Activated naive CD4-positive, alpha-beta T cell treated with anti-CD3 and anti-CD28 coated beads, Interleukin-2, amount 10 ng/mL, durations not matched to agents 7 days and 5 days (primary cell): Measurements from ENCODE around the gene ASPN.

Experiments
- CTCF ChIA-PET: fragments of 350-600 bp; sonication (Branson Sonifier 250); formaldehyde crosslinking; loops from one replicate; lab custom pipeline; 2021; ENCODE audit warnings: antibody characterized with exemption; lab: Charles Lee
- DNase-seq: peaks from one replicate; pipeline ENCODE4 v3.0.0-alpha.2; 2020
- H3K27ac Mint-ChIP-seq: one replicate; pipeline ENCODE4 v1.8.0; 2021; ENCODE audit warnings: mild to moderate bottlenecking, moderate library complexity, mixed read lengths
- H3K27me3 Mint-ChIP-seq: one replicate; pipeline ENCODE4 v1.8.0; 2021; ENCODE audit warnings: mild to moderate bottlenecking, mixed read lengths
- H3K36me3 Mint-ChIP-seq: one replicate; pipeline ENCODE4 v1.8.0; 2021; ENCODE audit warnings: mixed read lengths
- H3K4me1 Mint-ChIP-seq: one replicate; pipeline ENCODE4 v1.8.0; 2021; ENCODE audit warnings: mixed read lengths
- H3K4me3 Mint-ChIP-seq: one replicate; pipeline ENCODE4 v1.8.0; 2021; ENCODE audit warnings: mild to moderate bottlenecking, moderate library complexity, mixed read lengths
- H3K9me3 Mint-ChIP-seq: one replicate; pipeline ENCODE4 v1.8.0; 2021; ENCODE audit warnings: mixed read lengths

The ASPN gene

GRCh38 chr9:92493749-92494387 is 11.6 kb upstream of the ASPN start:
- CTCF ChIA-PET: no interaction called here
- Mint-ChIP-seq H3K9me3 (no peaks in the 10 kb centered on the region), H3K27me3 (no peaks in the 10 kb centered on the region), H3K4me1 (no peaks in the 10 kb centered on the region), H3K4me3 (no peak overlapping the region), H3K27ac (no peak overlapping the region), H3K36me3 (no peaks in the 10 kb centered on the region)
- no peak for DNase-seq

- no peaks in the 10 kb centered on the region for H3K9me3 Mint-ChIP-seq
- no peak for DNase-seq
- no peak overlapping the region for H3K27ac Mint-ChIP-seq
- H3K4me3 Mint-ChIP-seq: no peak overlapping the region
- H3K36me3 Mint-ChIP-seq: no peaks in the 10 kb centered on the region
- H3K4me1 Mint-ChIP-seq: no peaks in the 10 kb centered on the region
- no peaks in the 10 kb centered on the region for H3K27me3 Mint-ChIP-seq
- CTCF ChIA-PET: no interaction called here
These were observed 10.6 kb upstream of the ASPN start for GRCh38 chr9:92492781-92493401.

GRCh38 chr9:92488681-92489550 is 6.6 kb upstream of the ASPN start:
- CTCF ChIA-PET: no interaction called here
- Mint-ChIP-seq H3K36me3 (no peaks in the 10 kb centered on the region), H3K27ac (no peak overlapping the region), H3K27me3 (no peaks in the 10 kb centered on the region), H3K4me1 (no peaks in the 10 kb centered on the region), H3K4me3 (no peak overlapping the region), H3K9me3 (no peaks in the 10 kb centered on the region)
- no peak for DNase-seq

GRCh38 chr9:92486371-92486770 is 4.1 kb upstream of the ASPN start:
- Mint-ChIP-seq H3K27ac (no peak overlapping the region), H3K36me3 (no peaks in the 10 kb centered on the region), H3K4me3 (no peak overlapping the region), H3K4me1 (peaks cover 2% of the 10 kb centered on the region), H3K9me3 (no peaks in the 10 kb centered on the region), H3K27me3 (no peaks in the 10 kb centered on the region)
- DNase-seq: no peak
- CTCF ChIA-PET: no interaction called here

GRCh38 chr9:92484563-92484962 is 2.3 kb upstream of the ASPN start:
- Mint-ChIP-seq H3K27me3 (no peaks in the 10 kb centered on the region), H3K36me3 (no peaks in the 10 kb centered on the region), H3K9me3 (no peaks in the 10 kb centered on the region), H3K4me3 (no peak overlapping the region), H3K4me1 (peaks cover 9% of the 10 kb centered on the region), H3K27ac (no peak overlapping the region)
- no peak for DNase-seq
- CTCF ChIA-PET: no interaction called here

GRCh38 chr9:92483627-92484545 is 1.6 kb upstream of the ASPN start:
- H3K9me3 Mint-ChIP-seq: no peaks in the 10 kb centered on the region
- H3K36me3 Mint-ChIP-seq: no peaks in the 10 kb centered on the region
- H3K27me3 Mint-ChIP-seq: no peaks in the 10 kb centered on the region
- CTCF ChIA-PET: no interaction called here
- no peak overlapping the region for H3K4me3 Mint-ChIP-seq
- peaks cover 9% of the 10 kb centered on the region for H3K4me1 Mint-ChIP-seq
- DNase-seq: no peak
- no peak overlapping the region for H3K27ac Mint-ChIP-seq

GRCh38 chr9:92482805-92483204 is 499 bp upstream of the ASPN start:
- Mint-ChIP-seq H3K27me3 (no peaks in the 10 kb centered on the region), H3K9me3 (no peaks in the 10 kb centered on the region), H3K4me1 (peaks cover 9% of the 10 kb centered on the region), H3K4me3 (no peak overlapping the region), H3K36me3 (no peaks in the 10 kb centered on the region), H3K27ac (no peak overlapping the region)
- no peak for DNase-seq
- CTCF ChIA-PET: no interaction called here

GRCh38 chr9:92480986-92481633 is 1.2 kb downstream of the ASPN start:
- Mint-ChIP-seq H3K36me3 (no peaks in the 10 kb centered on the region), H3K27ac (no peak overlapping the region), H3K9me3 (no peaks in the 10 kb centered on the region), H3K4me1 (peaks cover 9% of the 10 kb centered on the region), H3K4me3 (no peak overlapping the region), H3K27me3 (no peaks in the 10 kb centered on the region)
- CTCF ChIA-PET: no interaction called here
- DNase-seq: no peak

- H3K9me3 Mint-ChIP-seq: no peaks in the 10 kb centered on the region
- H3K27me3 Mint-ChIP-seq: no peaks in the 10 kb centered on the region
- no peak overlapping the region for H3K4me3 Mint-ChIP-seq
- no peaks in the 10 kb centered on the region for H3K36me3 Mint-ChIP-seq
- H3K27ac Mint-ChIP-seq: no peak overlapping the region
- peaks cover 9% of the 10 kb centered on the region for H3K4me1 Mint-ChIP-seq
- no peak for DNase-seq
- CTCF ChIA-PET: no interaction called here
These were observed 2.0 kb downstream of the ASPN start for GRCh38 chr9:92480291-92480771.

- H3K4me1 Mint-ChIP-seq: peaks cover 9% of the 10 kb centered on the region
- no peak overlapping the region for H3K27ac Mint-ChIP-seq
- DNase-seq: no peak
- CTCF ChIA-PET: no interaction called here
- H3K4me3 Mint-ChIP-seq: no peak overlapping the region
- H3K36me3 Mint-ChIP-seq: no peaks in the 10 kb centered on the region
- H3K27me3 Mint-ChIP-seq: no peaks in the 10 kb centered on the region
- no peaks in the 10 kb centered on the region for H3K9me3 Mint-ChIP-seq
These were observed 3.0 kb downstream of the ASPN start for GRCh38 chr9:92479346-92479745.

- Mint-ChIP-seq H3K27me3 (no peaks in the 10 kb centered on the region), H3K4me3 (no peak overlapping the region), H3K36me3 (no peaks in the 10 kb centered on the region), H3K27ac (no peak overlapping the region), H3K9me3 (no peaks in the 10 kb centered on the region), H3K4me1 (peaks cover 9% of the 10 kb centered on the region)
- CTCF ChIA-PET: no interaction called here
- DNase-seq: no peak
These were observed 3.5 kb downstream of the ASPN start for GRCh38 chr9:92478783-92479182.

GRCh38 chr9:92476962-92477361 is 5.3 kb downstream of the ASPN start:
- H3K36me3 Mint-ChIP-seq: no peaks in the 10 kb centered on the region
- H3K4me3 Mint-ChIP-seq: no peak overlapping the region
- CTCF ChIA-PET: no interaction called here
- H3K27me3 Mint-ChIP-seq: no peaks in the 10 kb centered on the region
- no peak overlapping the region for H3K27ac Mint-ChIP-seq
- H3K4me1 Mint-ChIP-seq: peaks cover 9% of the 10 kb centered on the region
- DNase-seq: no peak
- no peaks in the 10 kb centered on the region for H3K9me3 Mint-ChIP-seq

- no peaks in the 10 kb centered on the region for H3K9me3 Mint-ChIP-seq
- DNase-seq: no peak
- no peaks in the 10 kb centered on the region for H3K27me3 Mint-ChIP-seq
- no peaks in the 10 kb centered on the region for H3K4me1 Mint-ChIP-seq
- CTCF ChIA-PET: no interaction called here
- no peak overlapping the region for H3K27ac Mint-ChIP-seq
- no peaks in the 10 kb centered on the region for H3K36me3 Mint-ChIP-seq
- no peak overlapping the region for H3K4me3 Mint-ChIP-seq
These were observed 7.7 kb downstream of the ASPN start for GRCh38 chr9:92474587-92474986.
